HCT116 (cell line): ENCODE data around the gene ULBP2.

Experiments used
- CEBPB ChIP-seq: IDR thresholded peaks from 2 replicates; pipeline ENCODE4 v1.6.1; 2012; ENCODE audit warnings: low read depth
- EGR1 ChIP-seq: IDR thresholded peaks from 2 replicates; pipeline ENCODE4 v1.6.1; 2012; ENCODE audit warnings: low read depth
- ELF1 ChIP-seq: IDR thresholded peaks from 2 replicates; pipeline ENCODE4 v1.6.1; 2012; ENCODE audit warnings: low read depth, borderline replicate concordance
- EZH2 ChIP-seq: fragments of 200-600 bp; sonication (generic); IDR thresholded peaks from 2 replicates; pipeline ENCODE4 v1.6.1; 2017; ENCODE audit warnings: antibody characterized with exemption, mixed run types
- EZH2phosphoT487 ChIP-seq: fragments of 200-600 bp; IDR thresholded peaks from 2 replicates; pipeline ENCODE4 v1.6.1; 2018; ENCODE audit warnings: antibody characterized with exemption, borderline replicate concordance
- POLR2A ChIP-seq: IDR thresholded peaks from 2 replicates; pipeline ENCODE4 v1.7.0; 2011; ENCODE audit warnings: borderline replicate concordance; ENCODE audit not compliant: insufficient read depth, insufficient read length; ENCODE audit errors: extremely low read depth
- POLR2AphosphoS5 ChIP-seq: IDR thresholded peaks from 2 replicates; pipeline ENCODE4 v1.6.1; 2011; ENCODE audit warnings: mild to moderate bottlenecking, low read depth, low read length, moderate library complexity
- RAD21 ChIP-seq: IDR thresholded peaks from 2 replicates; pipeline ENCODE4 v1.6.1; 2012; ENCODE audit warnings: low read depth, mild to moderate bottlenecking
- SRF ChIP-seq: IDR thresholded peaks from 2 replicates; pipeline ENCODE4 v1.6.1; 2012; ENCODE audit warnings: low read depth
- TF ChIP-seq, protein P1 (sequence below), 3 experiments: fragments of 200-600 bp in 1 of 3; sonication (generic) in 1 of 3; IDR thresholded peaks in 2 of 3; conservative IDR thresholded peaks in 1 of 3; 2 replicates each; pipeline ENCODE4 v1.5.1; 2012 to 2017; ENCODE audit warnings: low read depth in 2 of 3, low read length in 2 of 3, antibody characterized with exemption in 1 of 3, borderline replicate concordance in 1 of 3, control low read depth in 1 of 3, mild to moderate bottlenecking in 1 of 3, mixed read lengths in 1 of 3, mixed run types in 1 of 3, moderate library complexity in 1 of 3; ENCODE audit not compliant: insufficient read depth in 1 of 3
- TF ChIP-seq, protein P2 (sequence below): IDR thresholded peaks from 2 replicates; pipeline ENCODE4 v1.6.1; 2011; ENCODE audit warnings: mild to moderate bottlenecking, low read length, moderate library complexity; ENCODE audit not compliant: insufficient replicate concordance; ENCODE audit errors: extremely low read depth
- TF ChIP-seq, protein P3 (sequence below): IDR thresholded peaks from 2 replicates; pipeline ENCODE4 v1.6.1; 2012; ENCODE audit warnings: low read depth
- TF ChIP-seq, protein P4 (sequence below): IDR thresholded peaks from 2 replicates; pipeline ENCODE4 v1.6.1; 2012
- TF ChIP-seq, protein P5 (sequence below): IDR thresholded peaks from 2 replicates; pipeline ENCODE4 v1.6.1; 2012

DNA sequence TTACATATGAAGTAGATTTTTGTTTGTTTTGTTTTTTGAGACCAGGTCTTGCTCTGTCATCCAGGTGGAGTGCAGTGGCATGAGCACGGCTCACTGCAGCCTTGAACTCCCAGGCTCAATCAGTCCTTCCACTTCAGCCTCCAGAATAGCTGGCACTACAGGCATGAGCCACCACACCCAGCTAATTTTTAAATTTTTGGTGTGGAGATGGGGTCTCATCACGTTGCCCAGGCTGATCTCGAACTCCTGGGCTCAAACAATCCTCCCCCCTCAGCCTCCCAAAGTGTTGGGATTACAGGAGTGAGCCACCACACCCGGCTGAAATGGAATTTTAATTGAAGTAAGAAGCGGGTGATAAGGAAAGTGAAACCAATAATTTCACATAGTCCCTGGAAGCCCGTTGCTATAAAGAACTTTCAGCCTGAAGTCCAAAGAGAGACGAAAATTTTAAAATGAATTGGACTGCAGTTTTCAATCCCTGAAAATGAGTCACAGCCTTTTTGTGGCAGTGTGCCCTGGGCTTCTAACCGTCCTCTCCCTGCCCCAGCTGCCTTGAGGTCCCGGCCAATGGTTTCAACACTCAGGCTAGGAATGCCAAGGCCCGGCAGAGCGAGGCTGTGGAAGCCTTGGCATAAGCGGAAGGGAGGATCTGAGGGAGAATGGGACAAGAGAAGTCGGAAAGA is 44.7 kb upstream of the ULBP2 start:
- TF ChIP-seq EZH2phosphoT487 (no peak), POLR2A (no peak), EZH2 (no peak), POLR2AphosphoS5 (no peak), CEBPB (no peak), RAD21 (no peak), ELF1 (no peak), EGR1 (no peak), SRF (no peak)
- TF ChIP-seq, protein P1, sequence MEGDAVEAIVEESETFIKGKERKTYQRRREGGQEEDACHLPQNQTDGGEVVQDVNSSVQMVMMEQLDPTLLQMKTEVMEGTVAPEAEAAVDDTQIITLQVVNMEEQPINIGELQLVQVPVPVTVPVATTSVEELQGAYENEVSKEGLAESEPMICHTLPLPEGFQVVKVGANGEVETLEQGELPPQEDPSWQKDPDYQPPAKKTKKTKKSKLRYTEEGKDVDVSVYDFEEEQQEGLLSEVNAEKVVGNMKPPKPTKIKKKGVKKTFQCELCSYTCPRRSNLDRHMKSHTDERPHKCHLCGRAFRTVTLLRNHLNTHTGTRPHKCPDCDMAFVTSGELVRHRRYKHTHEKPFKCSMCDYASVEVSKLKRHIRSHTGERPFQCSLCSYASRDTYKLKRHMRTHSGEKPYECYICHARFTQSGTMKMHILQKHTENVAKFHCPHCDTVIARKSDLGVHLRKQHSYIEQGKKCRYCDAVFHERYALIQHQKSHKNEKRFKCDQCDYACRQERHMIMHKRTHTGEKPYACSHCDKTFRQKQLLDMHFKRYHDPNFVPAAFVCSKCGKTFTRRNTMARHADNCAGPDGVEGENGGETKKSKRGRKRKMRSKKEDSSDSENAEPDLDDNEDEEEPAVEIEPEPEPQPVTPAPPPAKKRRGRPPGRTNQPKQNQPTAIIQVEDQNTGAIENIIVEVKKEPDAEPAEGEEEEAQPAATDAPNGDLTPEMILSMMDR (IDR thresholded peaks at IDR 0.05 in 2 of 3, conservative IDR thresholded peaks at IDR 0.05 in 1 of 3; ENCODE audit: borderline replicate concordance in 1 of 3, insufficient read depth in 1 of 3, low read depth in 2 of 3, low read length in 2 of 3), result no peak
- TF ChIP-seq, protein P2, sequence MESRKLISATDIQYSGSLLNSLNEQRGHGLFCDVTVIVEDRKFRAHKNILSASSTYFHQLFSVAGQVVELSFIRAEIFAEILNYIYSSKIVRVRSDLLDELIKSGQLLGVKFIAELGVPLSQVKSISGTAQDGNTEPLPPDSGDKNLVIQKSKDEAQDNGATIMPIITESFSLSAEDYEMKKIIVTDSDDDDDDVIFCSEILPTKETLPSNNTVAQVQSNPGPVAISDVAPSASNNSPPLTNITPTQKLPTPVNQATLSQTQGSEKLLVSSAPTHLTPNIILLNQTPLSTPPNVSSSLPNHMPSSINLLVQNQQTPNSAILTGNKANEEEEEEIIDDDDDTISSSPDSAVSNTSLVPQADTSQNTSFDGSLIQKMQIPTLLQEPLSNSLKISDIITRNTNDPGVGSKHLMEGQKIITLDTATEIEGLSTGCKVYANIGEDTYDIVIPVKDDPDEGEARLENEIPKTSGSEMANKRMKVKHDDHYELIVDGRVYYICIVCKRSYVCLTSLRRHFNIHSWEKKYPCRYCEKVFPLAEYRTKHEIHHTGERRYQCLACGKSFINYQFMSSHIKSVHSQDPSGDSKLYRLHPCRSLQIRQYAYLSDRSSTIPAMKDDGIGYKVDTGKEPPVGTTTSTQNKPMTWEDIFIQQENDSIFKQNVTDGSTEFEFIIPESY, result no peak
- TF ChIP-seq, protein P3, sequence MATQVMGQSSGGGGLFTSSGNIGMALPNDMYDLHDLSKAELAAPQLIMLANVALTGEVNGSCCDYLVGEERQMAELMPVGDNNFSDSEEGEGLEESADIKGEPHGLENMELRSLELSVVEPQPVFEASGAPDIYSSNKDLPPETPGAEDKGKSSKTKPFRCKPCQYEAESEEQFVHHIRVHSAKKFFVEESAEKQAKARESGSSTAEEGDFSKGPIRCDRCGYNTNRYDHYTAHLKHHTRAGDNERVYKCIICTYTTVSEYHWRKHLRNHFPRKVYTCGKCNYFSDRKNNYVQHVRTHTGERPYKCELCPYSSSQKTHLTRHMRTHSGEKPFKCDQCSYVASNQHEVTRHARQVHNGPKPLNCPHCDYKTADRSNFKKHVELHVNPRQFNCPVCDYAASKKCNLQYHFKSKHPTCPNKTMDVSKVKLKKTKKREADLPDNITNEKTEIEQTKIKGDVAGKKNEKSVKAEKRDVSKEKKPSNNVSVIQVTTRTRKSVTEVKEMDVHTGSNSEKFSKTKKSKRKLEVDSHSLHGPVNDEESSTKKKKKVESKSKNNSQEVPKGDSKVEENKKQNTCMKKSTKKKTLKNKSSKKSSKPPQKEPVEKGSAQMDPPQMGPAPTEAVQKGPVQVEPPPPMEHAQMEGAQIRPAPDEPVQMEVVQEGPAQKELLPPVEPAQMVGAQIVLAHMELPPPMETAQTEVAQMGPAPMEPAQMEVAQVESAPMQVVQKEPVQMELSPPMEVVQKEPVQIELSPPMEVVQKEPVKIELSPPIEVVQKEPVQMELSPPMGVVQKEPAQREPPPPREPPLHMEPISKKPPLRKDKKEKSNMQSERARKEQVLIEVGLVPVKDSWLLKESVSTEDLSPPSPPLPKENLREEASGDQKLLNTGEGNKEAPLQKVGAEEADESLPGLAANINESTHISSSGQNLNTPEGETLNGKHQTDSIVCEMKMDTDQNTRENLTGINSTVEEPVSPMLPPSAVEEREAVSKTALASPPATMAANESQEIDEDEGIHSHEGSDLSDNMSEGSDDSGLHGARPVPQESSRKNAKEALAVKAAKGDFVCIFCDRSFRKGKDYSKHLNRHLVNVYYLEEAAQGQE, result no peak
- TF ChIP-seq, protein P4, sequence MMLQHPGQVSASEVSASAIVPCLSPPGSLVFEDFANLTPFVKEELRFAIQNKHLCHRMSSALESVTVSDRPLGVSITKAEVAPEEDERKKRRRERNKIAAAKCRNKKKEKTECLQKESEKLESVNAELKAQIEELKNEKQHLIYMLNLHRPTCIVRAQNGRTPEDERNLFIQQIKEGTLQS, result no peak
- TF ChIP-seq, protein P5, sequence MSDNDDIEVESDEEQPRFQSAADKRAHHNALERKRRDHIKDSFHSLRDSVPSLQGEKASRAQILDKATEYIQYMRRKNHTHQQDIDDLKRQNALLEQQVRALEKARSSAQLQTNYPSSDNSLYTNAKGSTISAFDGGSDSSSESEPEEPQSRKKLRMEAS, result no peak
